Measurements from ENCODE around the gene UBASH3B.

UBASH3B gene

DNA sequence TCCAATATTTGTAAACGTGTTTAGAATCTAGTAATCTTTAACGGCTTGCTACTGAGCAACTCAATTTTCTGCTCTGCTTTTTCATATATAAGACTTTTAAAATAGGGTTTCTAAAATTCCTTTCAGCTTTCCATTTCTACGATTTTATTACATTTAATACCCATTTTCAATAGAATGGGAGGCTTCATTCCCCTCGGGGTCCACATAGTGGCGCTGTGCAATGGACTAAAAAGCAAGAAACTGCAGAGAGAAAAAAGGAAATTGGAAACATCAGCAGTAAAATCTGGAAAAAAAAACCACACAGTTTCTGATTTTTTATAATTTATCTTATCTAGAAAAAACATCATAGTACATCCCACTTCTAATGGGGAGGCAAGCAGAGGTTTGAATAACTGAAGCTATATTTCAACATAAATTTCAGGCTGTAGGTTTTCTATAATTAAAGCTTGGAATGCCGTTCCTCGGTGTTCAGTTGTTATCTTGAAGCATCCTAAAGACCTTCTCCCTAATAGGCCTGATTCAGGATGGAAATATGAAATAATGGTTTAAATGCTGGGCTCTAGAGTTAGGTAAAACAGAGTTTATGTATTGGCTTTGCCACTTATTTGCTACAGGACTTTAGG lies 208.3 kb downstream of the UBASH3B start:
- DNase-seq: peak; percentile 72
